GM12878 (cell line): ENCODE results near the gene MOCS1. TPM values are rescaled to one million over a fixed set of nuclear protein-coding genes. Genes with fewer than 3 reads are reported as not detected.

Source experiments
- ATAC-seq: fragments of 200-7000 bp; cut with Tn5 transposase; 3 replicates; pipeline ENCODE4 v1.9.1; 2020; ENCODE audit warnings: mild to moderate bottlenecking, moderate library complexity
- BruUV-seq: library from RNA; stranded (reverse); fragments of 400-500 nt; replicated peaks from 2 replicates; lab custom pipeline; 2021; lab: Mats Ljungman, UMichigan
- CTCF ChIA-PET: fragments of 300-600 bp; sonication (Branson Sonifier 250); formaldehyde crosslinking; extraction: SDS; loops from one replicate; lab custom pipeline; 2021; ENCODE audit warnings: inconsistent platforms; lab: Yijun Ruan, JAX
- POLR2A ChIA-PET: fragments of 350-600 bp; formaldehyde crosslinking; extraction: SDS; loops from one replicate; lab custom pipeline; 2021; ENCODE audit warnings: inconsistent platforms; lab: Charles Lee
- RAD21 ChIA-PET: fragments of 300-600 bp; sonication (Branson Sonifier 250); formaldehyde crosslinking; loops from one replicate; lab custom pipeline; 2023; ENCODE audit warnings: antibody characterized with exemption; ENCODE audit not compliant: unreplicated experiment; lab: Charles Lee
- SMC1A ChIA-PET: fragments of 300-600 bp; sonication (Branson Sonifier 250); formaldehyde crosslinking; loops from one replicate; lab custom pipeline; 2023; ENCODE audit not compliant: unreplicated experiment, uncharacterized antibody; lab: Charles Lee
- DNase-seq: peaks from one replicate; pipeline ENCODE4 v3.0.0-alpha.2; 2011; ENCODE audit warnings: low read depth, low spot score
- FAIRE-seq: peaks from 3 replicates; lab custom pipeline; 2011; peaks lifted over from hg19 to GRCh38; lab: Jason Lieb, UNC
- H2AFZ ChIP-seq: 2 replicates; pipeline ENCODE4 v1.6.0; 2011; ENCODE audit warnings: low read depth, low read length, control low read depth; ENCODE audit not compliant: control insufficient read depth
- H3K27ac ChIP-seq: 2 replicates; pipeline ENCODE4 v1.5.1; 2011; ENCODE audit warnings: control low read depth; ENCODE audit not compliant: control insufficient read depth, insufficient read depth
- H3K27me3 ChIP-seq, 2 experiments: replicated peaks in 1 of 2; 2 replicates each; pipeline versions ENCODE4 v1.6.0 to v1.6.1; 2011; ENCODE audit warnings: low read length in 1 of 2; ENCODE audit not compliant: control insufficient read depth in 2 of 2, insufficient read depth in 2 of 2
- H3K36me3 ChIP-seq, 2 experiments: 2 replicates each; pipeline ENCODE4 v1.5.1; 2011; ENCODE audit warnings: low read length in 1 of 2; ENCODE audit not compliant: control insufficient read depth in 2 of 2, insufficient read depth in 2 of 2
- H3K4me1 ChIP-seq: 2 replicates; pipeline ENCODE4 v1.6.1; 2011; ENCODE audit warnings: mild to moderate bottlenecking, low read length, moderate library complexity, mixed read lengths; ENCODE audit not compliant: control insufficient read depth, insufficient read depth
- H3K4me2 ChIP-seq: 2 replicates; pipeline ENCODE4 v1.6.0; 2011; ENCODE audit warnings: control low read depth; ENCODE audit not compliant: control insufficient read depth, insufficient read depth
- H3K4me3 ChIP-seq: fragments of 200-600 bp; sonication (generic); 2 replicates; pipeline ENCODE4 v1.5.1; 2016
- H3K79me2 ChIP-seq: 2 replicates; pipeline ENCODE4 v1.6.0; 2011; ENCODE audit warnings: low read length; ENCODE audit not compliant: control insufficient read depth, insufficient read depth
- H3K9ac ChIP-seq: 2 replicates; pipeline ENCODE4 v1.8.0; 2011; ENCODE audit warnings: low read length, control low read depth, mixed read lengths; ENCODE audit not compliant: control insufficient read depth, insufficient read depth
- H3K9me3 ChIP-seq: replicated peaks from 3 replicates; pipeline ENCODE4 v1.5.1; 2011; ENCODE audit warnings: mild to moderate bottlenecking, low read length; ENCODE audit not compliant: control insufficient read depth, insufficient read depth
- H4K20me1 ChIP-seq: 2 replicates; pipeline ENCODE4 v1.6.0; 2011; ENCODE audit not compliant: control insufficient read depth, insufficient read depth
- NFIC ChIP-seq: IDR thresholded peaks from 2 replicates; pipeline ENCODE4 v1.6.1; 2012; ENCODE audit warnings: low read depth, mild to moderate bottlenecking, inconsistent platforms, low read length, moderate library complexity
- NR2C2 ChIP-seq: IDR thresholded peaks from 2 replicates; pipeline ENCODE4 v1.6.1; 2011; ENCODE audit warnings: borderline replicate concordance, low read depth; ENCODE audit not compliant: control insufficient read depth, insufficient read length
- SMAD5 ChIP-seq: IDR thresholded peaks from 2 replicates; pipeline ENCODE4 v1.6.1; 2016; ENCODE audit warnings: antibody characterized with exemption, low read depth
- TCF3 ChIP-seq: IDR thresholded peaks from 2 replicates; pipeline ENCODE4 v1.6.1; 2012; ENCODE audit warnings: low read depth, mild to moderate bottlenecking, low read length, borderline replicate concordance; ENCODE audit not compliant: insufficient read depth
- ZBTB11 ChIP-seq: fragments of 450-650 bp; formaldehyde crosslinking; IDR thresholded peaks from 2 replicates; pipeline ENCODE4 v1.5.0; 2022; ENCODE audit warnings: mild to moderate bottlenecking, missing genetic modification characterization
- ZNF384 ChIP-seq: IDR thresholded peaks from 2 replicates; pipeline ENCODE4 v1.6.1; 2012; ENCODE audit warnings: low read depth, mild to moderate bottlenecking, low read length, improper control_type of control experiment, borderline replicate concordance
- ZNF622 ChIP-seq: fragments of 450-650 bp; IDR thresholded peaks from 2 replicates; pipeline ENCODE4 v1.6.1; 2017; ENCODE audit warnings: mild to moderate bottlenecking, inconsistent platforms
- WGBS: methylation state at CpG from one replicate; pipeline ENCODE4 v1.1.6; 2016; ENCODE audit warnings: low lambda C conversion rate; ENCODE audit not compliant: insufficient replicate concordance, insufficient coverage; ENCODE audit errors: missing lambda C conversion rate; 5-methylcytosine and 5-hydroxymethylcytosine counted together
- in situ Hi-C: fragments of 300-500 bp; cut with MboI; formaldehyde crosslinking; loops from 9 replicates; pipeline ENCODE4 v1.14.3; 2018; ENCODE audit warnings: mixed read lengths
- intact Hi-C: fragments of 100-400 bp; cut with micrococcal nuclease; formaldehyde crosslinking; loops from one replicate; pipeline ENCODE4 v1.14.2; 2022; ENCODE audit not compliant: unreplicated experiment
- polyA plus RNA-seq, 11 experiments: library from polyadenylated mRNA; depleted of rRNA in 4 of 11; unstranded in 6 of 11; stranded (reverse) in 5 of 11; fragments of >200 nt; fragmentation: Nextera tagmentation in 4 of 11; fragmentation: Illumina TruSeq in 1 of 11; extraction: Ambion mirVana in 4 of 11; extraction: Trizol in 1 of 11; gene quantifications; 1 replicate in 1 of 11; 2 replicates in 10 of 11; pipeline versions ENCODE4 v1.2.1 to v1.2.3, GENCODE V29; 2011 to 2016; ENCODE audit warnings: inconsistent platforms in 2 of 11, missing spikeins in 2 of 11, low read depth in 1 of 11
- total RNA-seq, 4 experiments: library from RNA; depleted of rRNA in 3 of 4; stranded (reverse); fragments of >200 nt in 3 of 4; fragmentation: Illumina TruSeq in 1 of 4; extraction: Trizol in 1 of 4; gene quantifications; 2 replicates each; pipeline versions ENCODE4 v1.2.1 to v1.2.3, GENCODE V29; 2013 to 2021
- TF ChIP-seq, protein P1 (sequence below): fragments of 450-650 bp; IDR thresholded peaks from 2 replicates; pipeline ENCODE4 v1.6.1; 2018; ENCODE audit warnings: mild to moderate bottlenecking, low read depth, moderate library complexity; ENCODE audit not compliant: partially characterized antibody
- TF ChIP-seq, protein P2 (sequence below): fragments of 150-350 bp; IDR thresholded peaks from 2 replicates; pipeline ENCODE4 v1.6.1; 2016; ENCODE audit warnings: low read depth, low read length

Gene MOCS1
- total and polyA plus RNA-seq, 10 of the 15 experiments (the other 5 are each of a cell fraction or from before 2014, with no cell fraction given), result 0.02 to 5.4 (median 0.16) TPM; not detected in 2

DNA sequence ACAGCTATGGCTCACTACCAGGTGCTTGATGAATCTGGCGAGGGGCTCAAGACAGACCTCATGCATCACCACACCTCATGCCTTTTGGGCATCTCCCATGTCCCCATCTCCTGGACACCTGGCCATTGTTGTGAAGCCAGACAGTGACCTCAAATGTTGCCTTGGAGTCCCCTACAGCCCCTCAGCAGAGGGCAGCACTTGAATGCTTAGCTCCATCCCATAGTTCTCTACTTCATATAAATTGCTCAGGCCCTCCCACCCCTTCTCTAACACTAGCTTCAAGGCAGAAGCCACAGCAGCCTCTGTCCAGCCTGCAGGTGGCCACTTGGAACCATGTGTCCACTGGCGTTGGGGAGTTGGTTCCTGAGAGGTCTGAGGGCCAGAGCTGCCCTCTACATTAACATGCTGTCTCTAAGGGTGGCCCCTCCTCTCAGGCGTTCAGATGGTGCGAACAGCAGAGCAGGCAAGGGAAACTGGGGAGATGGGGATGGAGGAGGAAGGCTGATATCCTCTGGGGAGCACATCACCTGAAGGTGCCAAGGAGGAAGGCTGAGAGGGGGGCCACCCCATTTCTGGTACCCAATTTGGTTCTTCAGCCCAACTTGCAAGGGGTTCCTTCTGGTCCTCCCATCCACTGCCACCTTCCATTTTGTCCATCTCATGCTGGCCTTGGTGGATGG, 31.3 kb downstream of the MOCS1 start:
- H3K9ac ChIP-seq, result no peak overlapping the region

More for the DNA sequence above, 31.3 kb downstream of the MOCS1 start:
- ChIA-PET POLR2A (no interaction called here), RAD21 (interaction anchor here (1.2 to 1.3 kb wide), 3 partner anchors 36 to 405 kb away, joined by 3 to 5 read pairs (median 3); no protein-coding TSS in a partner anchor), CTCF (interaction anchor here (1.2 kb wide), 1 partner anchor 534 kb away, joined by 3 read pairs; no protein-coding TSS in a partner anchor), SMC1A (interaction anchor here (0.7 to 1.7 kb wide), 2 partner anchors 46 to 431 kb away, joined by 3 read pairs; no protein-coding TSS in a partner anchor)
- BruUV-seq, result no TSS peak
- Histone ChIP-seq H4K20me1 (no peaks in the 10 kb centered on the region), H3K27me3 (peaks cover 0 to 1% of the 10 kb centered on the region in 2 experiments; a peak in 1 of 4 replicates), H3K27ac (no peak overlapping the region), H3K79me2 (no peaks in the 10 kb centered on the region), H3K4me3 (no peak overlapping the region), H3K4me1 (no peaks in the 10 kb centered on the region), H3K4me2 (no peak overlapping the region), H3K36me3 (no peaks in the 10 kb centered on the region), H2AFZ (no peak overlapping the region), H3K9me3 (no peaks in the 10 kb centered on the region)
- WGBS, result 48% methylated on average over 4 of the region's 4 CpGs
- no peak for FAIRE-seq
- no peak for DNase-seq
- in situ Hi-C loops (no loop called here), intact Hi-C loops (no loop called here)
- ATAC-seq, result no peak
- TF ChIP-seq NR2C2 (no peak), ZNF622 (no peak), SMAD5 (no peak), ZBTB11 (CRISPR knock-in tag) (no peak), NFIC (no peak), ZNF384 (no peak), TCF3 (no peak)
- TF ChIP-seq, protein P1, sequence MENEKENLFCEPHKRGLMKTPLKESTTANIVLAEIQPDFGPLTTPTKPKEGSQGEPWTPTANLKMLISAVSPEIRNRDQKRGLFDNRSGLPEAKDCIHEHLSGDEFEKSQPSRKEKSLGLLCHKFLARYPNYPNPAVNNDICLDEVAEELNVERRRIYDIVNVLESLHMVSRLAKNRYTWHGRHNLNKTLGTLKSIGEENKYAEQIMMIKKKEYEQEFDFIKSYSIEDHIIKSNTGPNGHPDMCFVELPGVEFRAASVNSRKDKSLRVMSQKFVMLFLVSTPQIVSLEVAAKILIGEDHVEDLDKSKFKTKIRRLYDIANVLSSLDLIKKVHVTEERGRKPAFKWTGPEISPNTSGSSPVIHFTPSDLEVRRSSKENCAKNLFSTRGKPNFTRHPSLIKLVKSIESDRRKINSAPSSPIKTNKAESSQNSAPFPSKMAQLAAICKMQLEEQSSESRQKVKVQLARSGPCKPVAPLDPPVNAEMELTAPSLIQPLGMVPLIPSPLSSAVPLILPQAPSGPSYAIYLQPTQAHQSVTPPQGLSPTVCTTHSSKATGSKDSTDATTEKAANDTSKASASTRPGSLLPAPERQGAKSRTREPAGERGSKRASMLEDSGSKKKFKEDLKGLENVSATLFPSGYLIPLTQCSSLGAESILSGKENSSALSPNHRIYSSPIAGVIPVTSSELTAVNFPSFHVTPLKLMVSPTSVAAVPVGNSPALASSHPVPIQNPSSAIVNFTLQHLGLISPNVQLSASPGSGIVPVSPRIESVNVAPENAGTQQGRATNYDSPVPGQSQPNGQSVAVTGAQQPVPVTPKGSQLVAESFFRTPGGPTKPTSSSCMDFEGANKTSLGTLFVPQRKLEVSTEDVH, result no peak
- TF ChIP-seq, protein P2, sequence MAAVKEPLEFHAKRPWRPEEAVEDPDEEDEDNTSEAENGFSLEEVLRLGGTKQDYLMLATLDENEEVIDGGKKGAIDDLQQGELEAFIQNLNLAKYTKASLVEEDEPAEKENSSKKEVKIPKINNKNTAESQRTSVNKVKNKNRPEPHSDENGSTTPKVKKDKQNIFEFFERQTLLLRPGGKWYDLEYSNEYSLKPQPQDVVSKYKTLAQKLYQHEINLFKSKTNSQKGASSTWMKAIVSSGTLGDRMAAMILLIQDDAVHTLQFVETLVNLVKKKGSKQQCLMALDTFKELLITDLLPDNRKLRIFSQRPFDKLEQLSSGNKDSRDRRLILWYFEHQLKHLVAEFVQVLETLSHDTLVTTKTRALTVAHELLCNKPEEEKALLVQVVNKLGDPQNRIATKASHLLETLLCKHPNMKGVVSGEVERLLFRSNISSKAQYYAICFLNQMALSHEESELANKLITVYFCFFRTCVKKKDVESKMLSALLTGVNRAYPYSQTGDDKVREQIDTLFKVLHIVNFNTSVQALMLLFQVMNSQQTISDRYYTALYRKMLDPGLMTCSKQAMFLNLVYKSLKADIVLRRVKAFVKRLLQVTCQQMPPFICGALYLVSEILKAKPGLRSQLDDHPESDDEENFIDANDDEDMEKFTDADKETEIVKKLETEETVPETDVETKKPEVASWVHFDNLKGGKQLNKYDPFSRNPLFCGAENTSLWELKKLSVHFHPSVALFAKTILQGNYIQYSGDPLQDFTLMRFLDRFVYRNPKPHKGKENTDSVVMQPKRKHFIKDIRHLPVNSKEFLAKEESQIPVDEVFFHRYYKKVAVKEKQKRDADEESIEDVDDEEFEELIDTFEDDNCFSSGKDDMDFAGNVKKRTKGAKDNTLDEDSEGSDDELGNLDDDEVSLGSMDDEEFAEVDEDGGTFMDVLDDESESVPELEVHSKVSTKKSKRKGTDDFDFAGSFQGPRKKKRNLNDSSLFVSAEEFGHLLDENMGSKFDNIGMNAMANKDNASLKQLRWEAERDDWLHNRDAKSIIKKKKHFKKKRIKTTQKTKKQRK, result no peak
